Spleen (tissue), 11 donors: ENCODE data around the gene C1QTNF8. TPM values are rescaled to one million over a fixed set of nuclear protein-coding genes. Genes with fewer than 3 reads are reported as not detected.

Experiments
- DNase-seq: peaks from one replicate; pipeline ENCODE4 v3.0.0-alpha.2; 2020
- H3K27ac ChIP-seq, 8 donors: fragments of 200-600 bp; sonication (generic) in 7 of 8; 1 replicate in 4 of 8; 2 replicates in 4 of 8; pipeline versions ENCODE4 v1.5.0 to v1.8.0; 2016 to 2021; ENCODE audit warnings: inconsistent platforms in 4 of 8, mild to moderate bottlenecking in 4 of 8, moderate library complexity in 1 of 8
- H3K27me3 ChIP-seq, 7 donors: fragments of 200-600 bp; sonication (generic) in 6 of 7; replicated peaks in 1 of 7; 1 replicate in 4 of 7; 2 replicates in 3 of 7; pipeline versions ENCODE4 v1.5.0 to v1.8.0; 2016 to 2021; ENCODE audit warnings: inconsistent platforms in 3 of 7, mild to moderate bottlenecking in 1 of 7
- H3K36me3 ChIP-seq, 6 donors: fragments of 200-600 bp; sonication (generic) in 5 of 6; 1 replicate in 4 of 6; 2 replicates in 2 of 6; pipeline versions ENCODE4 v1.5.0 to v1.8.0; 2016 to 2021; ENCODE audit warnings: inconsistent platforms in 2 of 6
- H3K4me1 ChIP-seq, 6 donors: fragments of 200-600 bp; sonication (generic) in 5 of 6; 1 replicate in 3 of 6; 2 replicates in 3 of 6; pipeline versions ENCODE4 v1.5.0 to v1.8.0; 2016 to 2021; ENCODE audit warnings: inconsistent platforms in 3 of 6
- H3K4me3 ChIP-seq, 8 donors: fragments of 200-600 bp; sonication (generic) in 7 of 8; 1 replicate in 4 of 8; 2 replicates in 4 of 8; pipeline versions ENCODE4 v1.5.0 to v1.8.0; 2016 to 2021; ENCODE audit warnings: inconsistent platforms in 4 of 8, mild to moderate bottlenecking in 4 of 8, moderate library complexity in 2 of 8
- H3K9me3 ChIP-seq, 8 donors: fragments of 200-600 bp; sonication (generic) in 7 of 8; 1 replicate in 4 of 8; 2 replicates in 4 of 8; pipeline versions ENCODE4 v1.5.0 to v1.8.0; 2016 to 2021; ENCODE audit warnings: inconsistent platforms in 4 of 8
- CTCF ChIP-seq, 11 experiments: fragments of 200-600 bp in 7 of 11; fragments of 450-650 bp in 4 of 11; sonication (generic) in 4 of 11; IDR thresholded peaks in 8 of 11; conservative IDR thresholded peaks in 3 of 11; 1 replicate in 7 of 11; 2 replicates in 4 of 11; pipeline versions ENCODE4 v1.4.0 to v1.8.0; 2016 to 2021; ENCODE audit warnings: antibody characterized with exemption in 11 of 11, inconsistent platforms in 4 of 11, mild to moderate bottlenecking in 1 of 11
- POLR2A ChIP-seq, 3 donors: fragments of 450-650 bp; IDR thresholded peaks; one replicate each; pipeline ENCODE4 v1.5.1; 2017; ENCODE audit warnings: antibody characterized with exemption in 3 of 3, mild to moderate bottlenecking in 1 of 3
- POLR2AphosphoS5 ChIP-seq, 3 donors: sonication (generic); formaldehyde crosslinking; IDR thresholded peaks; one replicate each; pipeline ENCODE4 v1.5.1; 2017; ENCODE audit warnings: antibody characterized with exemption in 3 of 3
- WGBS, 5 donors: extraction: QIAGEN DNeasy Blood & Tissue Kit in 3 of 5; methylation state at CpG; one replicate each; pipeline versions ENCODE4 v1.1.5 to v1.1.7; 2013 to 2018; 5-methylcytosine and 5-hydroxymethylcytosine counted together
- intact Hi-C: fragments of 100-400 bp; cut with DNase I; formaldehyde crosslinking; loops from one replicate; pipeline ENCODE4 v1.15.0; 2023; ENCODE audit warnings: low total_unique reads
- polyA plus RNA-seq, 3 donors: library from polyadenylated mRNA; stranded (reverse); fragments of 200-250 nt; gene quantifications; one replicate each; pipeline ENCODE4 v1.2.1, GENCODE V29; 2013
- total RNA-seq, 7 donors: library from RNA; depleted of rRNA in 3 of 7; stranded (reverse); fragments of >200 nt in 3 of 7; fragmentation: NEBNext Ultra II Directional in 4 of 7; extraction: Animal tissue kit (Norgen Biotek cat#: 25700) in 4 of 7; gene quantifications; one replicate each; pipeline versions ENCODE4 v1.1.0 to v1.2.1, GENCODE V29; 2016 to 2021
- donor health status: healthy with polysubstance abuse.
- donor health status: DM: no; HTN: no; CAD: no; lungs with moderate emphysema.
- donor health status: DM: no; HTN: no; CAD: no.
- donor health status: Bipolar disorder and iron deficiency.
- donor health status: healthy.
- donor health status: DM: no; HTN: no; CAD: no.
- donor health status: DM: yes; HTN: yes; CAD: no.

The C1QTNF8 gene
- total and polyA plus RNA-seq, 10 donors: not detected

GRCh38 chr16:1057252-1057932, 38.7 kb downstream of the C1QTNF8 start:
- H3K36me3 ChIP-seq: no peaks in the 10 kb centered on the region
- H3K27me3 ChIP-seq: peaks cover 0 to 76% (median 28%) of the 10 kb centered on the region in 7 donors
- no peak overlapping the region for H3K4me3 ChIP-seq
- intact Hi-C loops: loop anchor here (5.0 kb wide), 1 partner anchor 245 kb away; no protein-coding TSS in a partner anchor
- H3K9me3 ChIP-seq: peaks cover 0 to 36% (median 27%) of the 10 kb centered on the region in 8 donors
- TF ChIP-seq CTCF (IDR thresholded peaks at IDR 0.05 in 8 of 11, conservative IDR thresholded peaks at IDR 0.05 in 3 of 11) (peak; percentile 28 to 84 (median 60)), POLR2AphosphoS5 (IDR thresholded peaks at IDR 0.05) (no peak), POLR2A (IDR thresholded peaks at IDR 0.05) (no peak)
- no peak for DNase-seq
- H3K27ac ChIP-seq: no peak overlapping the region
- H3K4me1 ChIP-seq: peaks cover 0 to 9% (median 0%) of the 10 kb centered on the region in 6 donors
- 14 to 31% (median 28%) methylated on average over 21 to 33 of the region's 33 CpGs for WGBS, 5 donors

- peaks cover 0 to 9% (median 0%) of the 10 kb centered on the region in 6 donors for H3K4me1 ChIP-seq
- intact Hi-C loops: loop anchor here (5.0 kb wide), 1 partner anchor 244 kb away; no protein-coding TSS in a partner anchor
- TF ChIP-seq CTCF (IDR thresholded peaks at IDR 0.05 in 8 of 11, conservative IDR thresholded peaks at IDR 0.05 in 3 of 11) (no peak), POLR2A (IDR thresholded peaks at IDR 0.05) (no peak), POLR2AphosphoS5 (IDR thresholded peaks at IDR 0.05) (no peak)
- 71 to 80% (median 73%) methylated on average over 8 of the region's 8 CpGs for WGBS, 5 donors
- H3K27me3 ChIP-seq: peaks cover 0 to 68% (median 28%) of the 10 kb centered on the region in 7 donors
- no peaks in the 10 kb centered on the region for H3K36me3 ChIP-seq
- peaks cover 0 to 36% (median 27%) of the 10 kb centered on the region in 8 donors for H3K9me3 ChIP-seq
- DNase-seq: no peak
- H3K27ac ChIP-seq: no peak overlapping the region
- no peak overlapping the region for H3K4me3 ChIP-seq
Measured at GRCh38 chr16:1056196-1056595, 39.8 kb downstream of the C1QTNF8 start.

- Histone ChIP-seq H3K36me3 (no peaks in the 10 kb centered on the region), H3K4me3 (no peak overlapping the region), H3K4me1 (peaks cover 0 to 9% (median 0%) of the 10 kb centered on the region in 6 donors), H3K27ac (no peak overlapping the region), H3K9me3 (peaks cover 0 to 36% (median 27%) of the 10 kb centered on the region in 8 donors), H3K27me3 (peaks cover 0 to 64% (median 28%) of the 10 kb centered on the region in 7 donors)
- intact Hi-C loops: loop anchor here (5.0 kb wide), 1 partner anchor 243 kb away; no protein-coding TSS in a partner anchor
- DNase-seq: no peak
- TF ChIP-seq POLR2A (IDR thresholded peaks at IDR 0.05) (no peak), CTCF (IDR thresholded peaks at IDR 0.05 in 8 of 11, conservative IDR thresholded peaks at IDR 0.05 in 3 of 11) (no peak), POLR2AphosphoS5 (IDR thresholded peaks at IDR 0.05) (no peak)
- 57 to 76% (median 66%) methylated on average over 12 to 13 of the region's 13 CpGs for WGBS, 5 donors
Measured at GRCh38 chr16:1055557-1055924, 40.5 kb downstream of the C1QTNF8 start.
